ENCODE data around the gene FAM186B. TPM values are rescaled to one million over a fixed set of nuclear protein-coding genes. Genes with fewer than 3 reads are reported as not detected.

FAM186B gene
- total RNA-seq, 2 donors from 2014 or later: 0.11 to 0.27 TPM

GRCh38 chr12:49541911-49542505, 63.4 kb downstream of the FAM186B start:
- H3K4me3 ChIP-seq: no peak overlapping the region
- no peak overlapping the region for H3K9ac ChIP-seq (ENCODE audit: low read depth in 2 of 2, low read length in 2 of 2)
- no peaks in the 10 kb centered on the region for H3K36me3 ChIP-seq
- DNase-seq: no peak
- no peaks in the 10 kb centered on the region for H3K9me3 ChIP-seq
- H3K4me1 ChIP-seq: peaks cover 5% of the 10 kb centered on the region
- intact Hi-C loops (cut with DNase I): no loop called here
- H3K27me3 ChIP-seq: peaks cover 30% of the 10 kb centered on the region
- TF ChIP-seq, protein P1, sequence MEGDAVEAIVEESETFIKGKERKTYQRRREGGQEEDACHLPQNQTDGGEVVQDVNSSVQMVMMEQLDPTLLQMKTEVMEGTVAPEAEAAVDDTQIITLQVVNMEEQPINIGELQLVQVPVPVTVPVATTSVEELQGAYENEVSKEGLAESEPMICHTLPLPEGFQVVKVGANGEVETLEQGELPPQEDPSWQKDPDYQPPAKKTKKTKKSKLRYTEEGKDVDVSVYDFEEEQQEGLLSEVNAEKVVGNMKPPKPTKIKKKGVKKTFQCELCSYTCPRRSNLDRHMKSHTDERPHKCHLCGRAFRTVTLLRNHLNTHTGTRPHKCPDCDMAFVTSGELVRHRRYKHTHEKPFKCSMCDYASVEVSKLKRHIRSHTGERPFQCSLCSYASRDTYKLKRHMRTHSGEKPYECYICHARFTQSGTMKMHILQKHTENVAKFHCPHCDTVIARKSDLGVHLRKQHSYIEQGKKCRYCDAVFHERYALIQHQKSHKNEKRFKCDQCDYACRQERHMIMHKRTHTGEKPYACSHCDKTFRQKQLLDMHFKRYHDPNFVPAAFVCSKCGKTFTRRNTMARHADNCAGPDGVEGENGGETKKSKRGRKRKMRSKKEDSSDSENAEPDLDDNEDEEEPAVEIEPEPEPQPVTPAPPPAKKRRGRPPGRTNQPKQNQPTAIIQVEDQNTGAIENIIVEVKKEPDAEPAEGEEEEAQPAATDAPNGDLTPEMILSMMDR (IDR thresholded peaks at IDR 0.05): no peak
- no peak overlapping the region for H3K27ac ChIP-seq

- peaks cover 5% of the 10 kb centered on the region for H3K4me1 ChIP-seq
- peaks cover 34% of the 10 kb centered on the region for H3K27me3 ChIP-seq
- H3K36me3 ChIP-seq: no peaks in the 10 kb centered on the region
- intact Hi-C loops (cut with DNase I): no loop called here
- TF ChIP-seq, protein P1 (IDR thresholded peaks at IDR 0.05): no peak
- no peaks in the 10 kb centered on the region for H3K9me3 ChIP-seq
- no peak overlapping the region for H3K27ac ChIP-seq
- H3K9ac ChIP-seq (ENCODE audit: low read depth in 2 of 2, low read length in 2 of 2): no peak overlapping the region
- no peak overlapping the region for H3K4me3 ChIP-seq
- no peak for DNase-seq
Observed at GRCh38 chr12:49541140-49541861, 64.1 kb downstream of the FAM186B start.

- no peak for DNase-seq
- peaks cover 5% of the 10 kb centered on the region for H3K4me1 ChIP-seq
- H3K27me3 ChIP-seq: peaks cover 34% of the 10 kb centered on the region
- H3K36me3 ChIP-seq: no peaks in the 10 kb centered on the region
- H3K9me3 ChIP-seq: no peaks in the 10 kb centered on the region
- no peak overlapping the region for H3K4me3 ChIP-seq
- TF ChIP-seq, protein P1 (IDR thresholded peaks at IDR 0.05): no peak
- intact Hi-C loops (cut with DNase I): no loop called here
- no peak overlapping the region for H3K9ac ChIP-seq (ENCODE audit: low read depth in 2 of 2, low read length in 2 of 2)
- H3K27ac ChIP-seq: no peak overlapping the region
Observed at GRCh38 chr12:49540229-49541139, 65.0 kb downstream of the FAM186B start.

DNA sequence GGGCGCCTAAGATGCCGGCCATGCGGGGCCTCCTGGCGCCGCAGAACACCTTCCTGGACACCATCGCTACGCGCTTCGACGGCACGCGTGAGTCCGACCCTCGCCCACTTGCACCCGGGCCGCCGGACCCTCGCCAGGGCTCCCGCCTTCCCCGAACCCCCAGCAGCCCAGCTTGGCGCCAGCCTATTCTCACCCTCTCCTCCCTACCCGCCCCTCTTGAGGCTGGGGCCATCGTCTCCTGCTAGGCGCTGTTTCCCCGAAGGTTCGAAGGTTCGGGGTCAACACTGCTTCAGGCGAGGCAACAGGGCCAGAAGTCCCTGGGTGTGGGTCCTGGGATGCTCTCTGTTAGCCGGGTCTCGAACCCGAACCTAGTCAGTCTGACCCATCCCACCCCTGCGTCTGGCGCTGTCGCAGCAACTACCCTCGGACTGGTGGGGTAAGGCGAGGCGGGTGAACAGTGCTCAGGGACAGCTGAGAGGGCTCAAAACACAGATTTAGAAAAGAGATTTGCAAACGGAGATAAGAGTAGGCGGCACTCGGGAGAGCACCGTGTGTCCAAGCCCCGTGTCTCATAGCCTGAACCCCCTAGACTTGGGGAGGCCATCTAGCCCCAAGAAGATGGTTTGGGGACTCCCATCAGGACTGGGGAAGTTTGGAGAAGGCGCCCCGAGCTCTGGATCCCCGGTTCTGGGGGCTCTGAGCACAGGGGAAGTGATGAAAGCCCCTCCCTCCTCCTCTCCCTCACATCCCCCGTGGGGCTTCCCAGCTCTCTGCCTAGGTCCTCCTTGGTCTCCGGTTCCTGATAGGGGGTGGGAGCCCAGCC, 65.8 kb downstream of the FAM186B start:
- TF ChIP-seq, protein P1 (IDR thresholded peaks at IDR 0.05): no peak
- Histone ChIP-seq H3K36me3 (no peaks in the 10 kb centered on the region), H3K4me3 (no peak overlapping the region), H3K9me3 (no peaks in the 10 kb centered on the region), H3K9ac (ENCODE audit: low read depth in 2 of 2, low read length in 2 of 2) (no peak overlapping the region), H3K27ac (no peak overlapping the region), H3K27me3 (peaks cover 34% of the 10 kb centered on the region), H3K4me1 (peaks cover 5% of the 10 kb centered on the region)
- no peak for DNase-seq
- intact Hi-C loops (cut with DNase I): no loop called here
